DND-41 (cell line): ENCODE results near the gene SNX27.

Source experiments
- ATAC-seq: fragments of 200-7000 bp; cut with Tn5 transposase; 3 replicates; pipeline ENCODE4 v1.9.1; 2021; ENCODE audit warnings: low read depth; ENCODE audit not compliant: insufficient read depth
- DNase-seq: peaks from one replicate; pipeline ENCODE4 v3.0.0-alpha.2; 2020
- H2AFZ ChIP-seq: 2 replicates; pipeline ENCODE4 v1.6.0; 2012; ENCODE audit warnings: low read depth, low read length
- H3K27ac ChIP-seq: 2 replicates; pipeline ENCODE4 v1.5.1; 2012; ENCODE audit warnings: low read length, inconsistent platforms
- H3K27me3 ChIP-seq: fragments of 200-600 bp; sonication (generic); 2 replicates; pipeline ENCODE4 v1.6.0; 2012; ENCODE audit warnings: low read length, mild to moderate bottlenecking, inconsistent platforms; ENCODE audit not compliant: insufficient read depth, poor library complexity
- H3K36me3 ChIP-seq: 2 replicates; pipeline ENCODE4 v1.5.1; 2012; ENCODE audit warnings: low read length, inconsistent platforms; ENCODE audit not compliant: insufficient read depth
- H3K4me1 ChIP-seq: 2 replicates; pipeline ENCODE4 v1.5.1; 2012; ENCODE audit warnings: mild to moderate bottlenecking, low read length; ENCODE audit not compliant: insufficient read depth
- H3K4me2 ChIP-seq: 2 replicates; pipeline ENCODE4 v1.6.0; 2012; ENCODE audit warnings: mild to moderate bottlenecking, moderate library complexity, low read length, inconsistent platforms; ENCODE audit not compliant: insufficient read depth
- H3K4me3 ChIP-seq, 2 experiments: fragments of 200-600 bp in 1 of 2; shearing (Covaris generic) in 1 of 2; 2 replicates each; pipeline ENCODE4 v1.5.1; 2012 to 2016; ENCODE audit warnings: inconsistent platforms in 2 of 2, low read length in 2 of 2, mild to moderate bottlenecking in 2 of 2, low read depth in 1 of 2, moderate library complexity in 1 of 2
- H3K79me2 ChIP-seq: 2 replicates; pipeline ENCODE4 v1.6.0; 2012; ENCODE audit warnings: low read length, inconsistent platforms; ENCODE audit not compliant: insufficient read depth
- H3K9ac ChIP-seq: 2 replicates; pipeline ENCODE4 v1.6.0; 2012; ENCODE audit warnings: low read depth, mild to moderate bottlenecking, inconsistent platforms, low read length, moderate library complexity
- H3K9me3 ChIP-seq: 2 replicates; pipeline ENCODE4 v1.5.1; 2012; ENCODE audit warnings: low read length, moderate library complexity, mild to moderate bottlenecking, inconsistent platforms; ENCODE audit not compliant: insufficient read depth, severe bottlenecking
- H4K20me1 ChIP-seq: 2 replicates; pipeline ENCODE4 v1.6.0; 2012; ENCODE audit warnings: low read length; ENCODE audit not compliant: insufficient read depth
- EZH2 ChIP-seq: IDR thresholded peaks from 3 replicates; pipeline ENCODE4 v1.6.1; 2012; ENCODE audit warnings: borderline replicate concordance, low read depth, mild to moderate bottlenecking, moderate library complexity, low read length, inconsistent platforms; ENCODE audit not compliant: severe bottlenecking
- TF ChIP-seq, protein P1 (sequence below): IDR thresholded peaks from 2 replicates; pipeline ENCODE4 v1.5.1; 2012; ENCODE audit warnings: borderline replicate concordance, low read length, moderate library complexity, mild to moderate bottlenecking; ENCODE audit not compliant: poor library complexity, severe bottlenecking; ENCODE audit errors: extremely low read depth

SNX27 gene

DNA sequence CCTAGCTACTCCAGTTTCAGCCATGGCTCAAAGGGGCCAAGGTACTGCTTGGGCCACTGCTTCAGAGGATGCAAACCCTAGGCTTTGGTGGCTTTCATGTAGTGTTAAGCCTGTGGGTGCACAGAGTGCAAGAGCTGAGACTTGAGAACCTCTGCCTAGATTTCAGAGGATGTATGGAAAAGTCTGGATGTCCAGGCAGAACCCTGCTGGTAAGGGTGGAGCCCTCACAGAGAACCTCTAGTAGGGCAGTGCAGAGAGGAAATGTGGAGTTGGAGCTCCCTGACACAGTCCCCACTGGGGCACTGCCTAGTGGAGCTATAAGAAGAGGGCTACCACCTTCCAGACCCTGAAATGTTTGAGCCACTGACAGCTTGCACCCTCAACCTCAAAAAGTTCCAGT lies 125.6 kb downstream of the SNX27 start:
- no peak overlapping the region for H3K4me2 ChIP-seq
- TF ChIP-seq EZH2 = no peak
- TF ChIP-seq, protein P1, sequence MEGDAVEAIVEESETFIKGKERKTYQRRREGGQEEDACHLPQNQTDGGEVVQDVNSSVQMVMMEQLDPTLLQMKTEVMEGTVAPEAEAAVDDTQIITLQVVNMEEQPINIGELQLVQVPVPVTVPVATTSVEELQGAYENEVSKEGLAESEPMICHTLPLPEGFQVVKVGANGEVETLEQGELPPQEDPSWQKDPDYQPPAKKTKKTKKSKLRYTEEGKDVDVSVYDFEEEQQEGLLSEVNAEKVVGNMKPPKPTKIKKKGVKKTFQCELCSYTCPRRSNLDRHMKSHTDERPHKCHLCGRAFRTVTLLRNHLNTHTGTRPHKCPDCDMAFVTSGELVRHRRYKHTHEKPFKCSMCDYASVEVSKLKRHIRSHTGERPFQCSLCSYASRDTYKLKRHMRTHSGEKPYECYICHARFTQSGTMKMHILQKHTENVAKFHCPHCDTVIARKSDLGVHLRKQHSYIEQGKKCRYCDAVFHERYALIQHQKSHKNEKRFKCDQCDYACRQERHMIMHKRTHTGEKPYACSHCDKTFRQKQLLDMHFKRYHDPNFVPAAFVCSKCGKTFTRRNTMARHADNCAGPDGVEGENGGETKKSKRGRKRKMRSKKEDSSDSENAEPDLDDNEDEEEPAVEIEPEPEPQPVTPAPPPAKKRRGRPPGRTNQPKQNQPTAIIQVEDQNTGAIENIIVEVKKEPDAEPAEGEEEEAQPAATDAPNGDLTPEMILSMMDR = no peak
- H3K9ac ChIP-seq = no peak overlapping the region
- H3K27ac ChIP-seq = no peak overlapping the region
- H3K9me3 ChIP-seq = peaks cover 12% of the 10 kb centered on the region
- no peaks in the 10 kb centered on the region for H4K20me1 ChIP-seq
- no peak overlapping the region for H3K4me3 ChIP-seq
- H3K27me3 ChIP-seq = peaks cover 3% of the 10 kb centered on the region
- H3K79me2 ChIP-seq = no peaks in the 10 kb centered on the region
- no peaks in the 10 kb centered on the region for H3K36me3 ChIP-seq
- H2AFZ ChIP-seq = no peak overlapping the region
- DNase-seq (no peak), ATAC-seq (no peak)
- H3K4me1 ChIP-seq = no peaks in the 10 kb centered on the region

DNA sequence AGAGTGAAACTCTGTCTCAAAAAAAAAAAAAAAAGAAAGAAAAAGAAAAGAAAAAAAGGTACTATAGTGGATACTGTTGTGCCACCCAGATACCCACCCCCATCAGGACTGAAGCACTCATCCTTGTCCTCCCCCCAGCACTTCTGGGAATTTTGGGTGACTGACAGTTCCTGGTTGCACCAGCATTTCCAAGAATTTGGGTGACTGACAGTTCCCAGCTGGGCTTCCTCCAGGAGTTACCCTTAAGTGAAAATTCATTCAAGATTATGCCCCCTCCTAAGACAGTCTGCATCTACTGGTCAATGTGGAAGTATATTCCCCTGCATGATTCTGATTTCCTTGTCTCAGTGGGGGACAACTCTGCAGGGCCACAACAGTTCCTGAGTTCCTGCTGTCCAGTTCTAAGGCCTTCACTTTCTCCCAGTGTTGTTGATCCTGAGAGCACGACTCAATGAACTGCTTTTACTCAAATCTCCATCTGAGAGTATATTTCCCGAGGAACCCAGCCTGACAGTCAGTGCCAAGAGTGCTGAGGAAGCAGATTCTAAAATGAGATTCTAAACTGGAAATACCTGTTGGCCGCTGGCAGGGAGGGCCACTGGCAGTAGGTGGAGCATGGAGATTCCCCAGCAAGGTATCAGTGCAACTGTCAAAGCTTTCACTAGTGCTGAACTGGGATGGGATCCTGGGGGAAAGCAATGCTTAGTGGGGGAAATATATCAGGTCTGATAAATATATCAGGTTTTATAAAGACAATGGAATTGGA lies 127.9 kb downstream of the SNX27 start:
- H2AFZ ChIP-seq = no peak overlapping the region

DNA sequence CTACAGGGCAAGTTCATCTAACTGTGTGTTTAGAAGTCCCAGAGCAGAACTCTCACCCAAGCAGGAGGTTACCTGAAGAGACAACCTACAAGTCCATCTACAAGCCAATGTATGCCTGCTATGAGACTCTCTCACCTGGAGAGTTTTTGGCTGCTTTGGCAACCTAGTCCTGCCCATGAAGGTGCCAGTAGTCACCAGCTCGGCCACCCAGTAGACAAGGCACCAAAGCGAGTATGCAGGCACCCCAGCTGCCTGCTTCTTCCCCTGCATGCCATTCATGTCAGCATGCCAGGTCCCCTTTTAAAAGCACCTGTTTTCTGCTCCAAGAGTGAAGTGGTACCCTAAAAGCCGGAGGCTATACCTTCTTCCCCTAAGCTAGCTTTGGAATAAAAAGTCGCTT lies 129.7 kb downstream of the SNX27 start:
- peaks cover 8% of the 10 kb centered on the region for H3K27me3 ChIP-seq
- H3K4me3 ChIP-seq = no peak overlapping the region
- no peak overlapping the region for H3K9ac ChIP-seq
- no peak overlapping the region for H3K27ac ChIP-seq
- H3K4me1 ChIP-seq = no peaks in the 10 kb centered on the region
- no peaks in the 10 kb centered on the region for H3K79me2 ChIP-seq
- no peak for ATAC-seq
- TF ChIP-seq, protein P1 = no peak
- no peak for TF ChIP-seq EZH2
- no peaks in the 10 kb centered on the region for H3K36me3 ChIP-seq
- H3K9me3 ChIP-seq = peaks cover 12% of the 10 kb centered on the region
- H4K20me1 ChIP-seq = no peaks in the 10 kb centered on the region
- H3K4me2 ChIP-seq = no peak overlapping the region
- H2AFZ ChIP-seq = no peak overlapping the region
- no peak for DNase-seq

More for the DNA sequence above, 127.9 kb downstream of the SNX27 start:
- H4K20me1 ChIP-seq = no peaks in the 10 kb centered on the region
- no peaks in the 10 kb centered on the region for H3K4me1 ChIP-seq
- no peak overlapping the region for H3K4me2 ChIP-seq
- ATAC-seq (no peak), DNase-seq (no peak)
- no peaks in the 10 kb centered on the region for H3K36me3 ChIP-seq
- H3K9ac ChIP-seq = no peak overlapping the region
- peaks cover 12% of the 10 kb centered on the region for H3K9me3 ChIP-seq
- no peaks in the 10 kb centered on the region for H3K79me2 ChIP-seq
- H3K27me3 ChIP-seq = peaks cover 8% of the 10 kb centered on the region
- no peak overlapping the region for H3K27ac ChIP-seq
- TF ChIP-seq, protein P1 = no peak
- no peak for TF ChIP-seq EZH2
- H3K4me3 ChIP-seq = no peak overlapping the region
